GM18505 (cell line): ENCODE data around the gene CORO2B.

Experiments
- ATAC-seq: cut with Tn5 transposase; IDR thresholded peaks from one replicate; pipeline ENCODE4 v1.9.1; 2021; ENCODE audit not compliant: unreplicated experiment
- POLR2A ChIP-seq: IDR thresholded peaks from 4 replicates; pipeline ENCODE4 v1.6.1; 2011; ENCODE audit warnings: borderline replicate concordance; ENCODE audit not compliant: insufficient read depth, insufficient read length; ENCODE audit errors: extremely low read depth

CORO2B gene

GRCh38 chr15:68718468-68718867 is 139.7 kb downstream of the CORO2B start:
- ATAC-seq: no peak
- TF ChIP-seq POLR2A: no peak

DNA sequence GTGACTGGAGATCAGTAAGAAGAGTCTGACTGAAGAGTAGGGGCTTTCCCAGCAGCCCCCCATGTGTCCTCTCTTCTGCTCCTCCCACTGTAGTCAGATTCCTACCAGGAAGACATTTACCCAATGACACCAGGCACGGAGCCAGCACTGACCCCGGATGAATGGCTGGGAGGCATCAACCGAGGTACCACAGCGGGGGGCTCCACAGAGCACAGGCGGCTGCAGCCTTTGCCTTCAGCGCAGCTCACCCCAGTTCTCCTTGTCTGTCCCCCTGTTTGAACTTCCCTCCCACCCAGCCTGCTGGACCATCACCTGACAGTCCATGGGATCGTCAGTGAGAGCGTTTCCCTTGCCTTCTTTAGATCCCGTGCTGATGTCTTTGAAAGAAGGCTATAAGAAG is 140.3 kb downstream of the CORO2B start:
- no peak for TF ChIP-seq POLR2A

GRCh38 chr15:68719672-68720071 is 140.9 kb downstream of the CORO2B start:
- no peak for ATAC-seq
- TF ChIP-seq POLR2A: no peak

More for the DNA sequence above, 140.3 kb downstream of the CORO2B start:
- no peak for ATAC-seq

- no peak for ATAC-seq
- TF ChIP-seq POLR2A: no peak
Observed at GRCh38 chr15:68721886-68722285, 143.1 kb downstream of the CORO2B start.

GRCh38 chr15:68725736-68726135 is 146.9 kb downstream of the CORO2B start:
- TF ChIP-seq POLR2A: no peak

GRCh38 chr15:68726246-68726645 is 147.5 kb downstream of the CORO2B start:
- ATAC-seq: no peak
- no peak for TF ChIP-seq POLR2A

More at GRCh38 chr15:68725736-68726135, 146.9 kb downstream of the CORO2B start:
- ATAC-seq: no peak

DNA sequence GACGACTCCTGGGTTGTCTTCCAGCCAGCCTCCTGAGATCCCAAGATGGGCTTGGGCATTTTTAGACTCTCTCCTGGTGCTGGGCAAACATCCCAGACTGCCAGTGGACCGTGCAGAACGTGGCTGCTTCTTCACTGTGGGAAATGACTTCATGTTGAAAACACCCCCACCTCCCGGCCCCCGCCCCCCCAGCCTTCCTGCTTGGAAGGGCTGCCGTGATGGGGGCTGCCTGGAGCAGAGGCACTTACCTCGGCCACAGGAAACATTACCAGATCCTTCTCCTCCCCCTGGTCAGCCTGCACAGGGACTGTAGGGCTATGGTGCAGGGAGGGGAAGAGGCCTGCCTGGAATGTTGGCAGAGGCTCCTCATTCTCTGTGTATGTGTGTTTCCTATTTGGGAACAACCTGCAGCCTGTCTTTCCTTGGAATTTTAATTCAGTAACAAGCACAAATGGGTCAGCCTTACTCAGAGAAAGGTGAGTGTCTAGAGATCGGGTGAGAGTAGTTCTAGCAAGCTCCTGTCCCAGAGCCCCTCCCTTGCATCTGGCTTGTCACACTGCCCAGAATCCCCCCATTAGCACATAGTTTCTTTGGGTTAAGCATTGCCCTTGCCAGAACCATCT is 151.1 kb downstream of the CORO2B start:
- no peak for TF ChIP-seq POLR2A
- no peak for ATAC-seq

DNA sequence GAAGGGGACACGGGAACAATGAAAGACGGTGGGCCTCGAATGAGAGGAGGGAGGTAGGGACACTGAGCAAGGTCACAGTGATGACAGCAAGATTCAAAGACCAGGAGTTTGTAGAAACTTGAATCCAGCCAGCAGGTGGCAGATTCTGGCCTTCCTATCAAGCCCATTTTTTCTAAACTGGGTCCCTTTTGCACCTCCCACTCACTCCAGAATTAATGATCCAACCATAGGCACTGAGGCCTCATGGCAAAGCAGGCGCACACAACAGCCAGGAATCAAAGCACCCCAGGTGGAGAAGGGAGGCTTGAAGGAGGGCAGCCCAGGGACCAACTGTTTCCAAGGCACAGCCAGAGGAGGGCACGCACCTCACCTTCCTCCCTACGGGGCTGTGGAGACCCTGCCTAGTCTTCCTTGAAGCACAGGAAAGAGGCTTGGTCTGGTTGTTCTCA is 151.7 kb downstream of the CORO2B start:
- no peak for TF ChIP-seq POLR2A
- no peak for ATAC-seq

DNA sequence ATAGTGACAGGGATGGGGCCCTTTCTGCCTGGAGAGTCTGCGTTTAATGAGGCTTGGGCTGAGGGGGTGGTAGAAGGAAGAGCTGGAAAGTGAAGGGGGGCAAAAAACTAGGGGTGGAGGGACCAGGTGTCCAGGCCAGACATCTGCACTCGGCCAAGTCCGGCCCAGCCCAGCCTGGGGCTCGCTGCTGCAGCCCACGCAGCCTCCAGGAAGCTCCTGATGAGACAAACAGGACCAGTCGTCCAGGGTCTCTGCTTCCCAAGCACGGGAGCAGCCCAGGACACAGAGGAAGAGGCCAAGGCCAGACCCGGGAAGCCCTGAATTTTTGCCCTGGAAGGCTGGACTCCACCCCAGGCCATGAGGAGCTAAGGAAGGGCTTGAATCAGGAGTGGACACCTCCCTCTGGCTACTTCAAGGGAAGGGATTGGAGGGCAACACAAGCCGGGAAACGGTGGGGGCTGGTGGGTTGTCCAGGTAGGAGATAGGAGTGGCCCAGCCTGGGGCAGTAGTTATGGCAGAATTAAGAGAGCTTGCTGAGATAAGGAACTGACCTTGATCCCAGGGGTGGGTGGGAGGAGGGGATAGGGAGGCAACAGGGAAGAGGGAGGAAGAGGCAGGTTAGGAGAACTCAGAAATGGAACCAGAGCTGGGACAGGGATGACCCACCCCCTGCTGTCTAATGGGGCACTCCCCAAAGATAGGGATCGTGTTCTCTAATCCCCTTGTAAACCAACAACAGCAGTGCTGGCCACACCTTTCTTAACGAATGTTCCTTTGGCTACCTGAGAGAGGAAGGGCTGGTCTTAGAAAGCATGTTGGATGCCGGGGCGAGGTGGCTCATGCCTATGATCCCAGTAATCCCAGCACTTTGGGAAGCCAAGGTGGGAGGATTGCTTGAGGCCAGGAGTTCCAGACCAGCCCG is 152.4 kb downstream of the CORO2B start:
- no peak for TF ChIP-seq POLR2A
- no peak for ATAC-seq

- no peak for ATAC-seq
- no peak for TF ChIP-seq POLR2A
Observed at GRCh38 chr15:68732451-68732850, 153.7 kb downstream of the CORO2B start.

DNA sequence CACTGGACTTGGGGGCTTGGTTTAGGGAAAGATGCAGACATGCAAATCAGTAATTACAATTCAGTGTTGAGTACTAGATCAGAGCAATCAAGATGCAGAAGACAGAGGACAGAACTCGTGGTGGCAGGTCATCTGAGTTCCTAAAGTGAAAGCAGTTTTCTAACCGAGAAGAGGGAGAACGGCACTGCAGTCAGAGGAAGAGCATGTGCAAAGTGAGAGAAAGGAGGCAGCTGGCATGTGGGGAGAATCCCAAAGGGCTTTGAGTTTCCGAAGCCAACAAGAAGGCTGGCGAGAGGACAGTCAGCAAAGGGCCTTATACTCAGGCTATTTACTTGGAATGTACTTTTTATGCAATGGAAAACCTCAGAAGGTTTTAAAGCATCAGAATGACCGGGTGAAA is 154.9 kb downstream of the CORO2B start:
- no peak for ATAC-seq
- TF ChIP-seq POLR2A: no peak

GRCh38 chr15:68734352-68734751 is 155.6 kb downstream of the CORO2B start:
- no peak for TF ChIP-seq POLR2A

DNA sequence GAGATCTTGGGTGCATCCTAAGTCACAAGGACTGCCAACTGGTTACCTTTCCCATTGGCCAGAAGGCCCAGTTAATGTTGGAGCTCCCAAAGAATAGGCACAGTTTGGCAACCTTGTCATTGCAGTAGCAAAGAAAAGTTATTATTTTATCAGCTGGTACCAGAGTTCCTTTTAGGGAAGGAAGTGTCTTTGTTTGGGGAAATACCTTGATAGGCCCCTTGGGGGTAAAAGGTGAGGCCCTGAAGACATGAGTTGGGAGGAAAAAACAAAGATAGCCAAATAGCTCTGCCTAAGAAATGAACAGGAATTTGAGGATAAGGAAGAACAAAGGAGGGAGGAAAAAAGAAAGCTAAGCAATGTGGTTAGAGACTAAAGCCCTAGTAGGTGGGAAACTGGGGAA is 156.1 kb downstream of the CORO2B start:
- ATAC-seq: no peak
- no peak for TF ChIP-seq POLR2A

More at GRCh38 chr15:68734352-68734751, 155.6 kb downstream of the CORO2B start:
- ATAC-seq: no peak

DNA sequence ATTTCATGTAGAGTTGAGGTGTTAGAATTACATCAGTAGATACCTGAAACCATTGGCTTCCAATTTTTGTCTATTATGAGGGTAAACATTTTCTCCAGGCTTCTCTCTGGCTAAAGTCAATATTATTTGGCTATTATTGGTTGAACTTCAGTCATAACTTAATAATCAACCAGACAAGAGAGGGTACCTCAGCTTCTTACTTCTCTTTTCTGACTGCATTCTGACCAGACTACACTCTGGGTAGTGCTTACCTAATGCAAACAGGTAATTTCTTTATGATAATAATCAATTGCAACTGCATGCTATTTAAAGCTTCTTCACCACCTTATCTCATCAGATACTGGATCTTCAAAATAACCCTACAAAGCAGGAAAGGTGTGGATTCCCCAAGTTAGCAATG is 156.8 kb downstream of the CORO2B start:
- TF ChIP-seq POLR2A: no peak
- ATAC-seq: no peak
